Ishikawa (cell line): ENCODE results near the gene RTEL1.

Experiments used
- CEBPB ChIP-seq: IDR thresholded peaks from 2 replicates; pipeline ENCODE4 v1.6.1; 2012
- CREB1 ChIP-seq: IDR thresholded peaks from 2 replicates; pipeline ENCODE4 v1.6.1; 2012; ENCODE audit warnings: low read depth
- EGR1 ChIP-seq: IDR thresholded peaks from 2 replicates; pipeline ENCODE4 v1.6.1; 2012
- EP300 ChIP-seq: IDR thresholded peaks from 2 replicates; pipeline ENCODE4 v1.6.1; 2012; ENCODE audit warnings: borderline replicate concordance
- FOXM1 ChIP-seq: IDR thresholded peaks from 2 replicates; pipeline ENCODE4 v1.6.1; 2012; ENCODE audit warnings: low read depth, borderline replicate concordance
- MAX ChIP-seq: IDR thresholded peaks from 2 replicates; pipeline ENCODE4 v1.6.1; 2012
- NFIC ChIP-seq: IDR thresholded peaks from 2 replicates; pipeline ENCODE4 v1.6.1; 2012
- RAD21 ChIP-seq: IDR thresholded peaks from 2 replicates; pipeline ENCODE4 v1.6.1; 2012; ENCODE audit warnings: low read depth
- REST ChIP-seq: IDR thresholded peaks from 2 replicates; pipeline ENCODE4 v1.6.1; 2012; ENCODE audit warnings: low read depth, mild to moderate bottlenecking
- TAF1 ChIP-seq: IDR thresholded peaks from 2 replicates; pipeline ENCODE4 v1.6.1; 2012; ENCODE audit warnings: low read depth, mild to moderate bottlenecking
- TCF12 ChIP-seq: IDR thresholded peaks from 2 replicates; pipeline ENCODE4 v1.6.1; 2012; ENCODE audit warnings: low read depth
- TEAD4 ChIP-seq: IDR thresholded peaks from 2 replicates; pipeline ENCODE4 v1.6.1; 2012
- USF1 ChIP-seq: IDR thresholded peaks from 2 replicates; pipeline ENCODE4 v1.6.1; 2012
- YY1 ChIP-seq: IDR thresholded peaks from 2 replicates; pipeline ENCODE4 v1.6.1; 2012; ENCODE audit warnings: low read depth
- ZBTB7A ChIP-seq: IDR thresholded peaks from 2 replicates; pipeline ENCODE4 v1.6.1; 2012; ENCODE audit warnings: low read depth

The RTEL1 gene

GRCh38 chr20:63659370-63659769 is 1.3 kb downstream of the RTEL1 start:
- TF ChIP-seq CREB1 (no peak), RAD21 (no peak), EP300 (no peak), NFIC (no peak), MAX (no peak), TEAD4 (no peak), TCF12 (no peak), EGR1 (no peak), FOXM1 (no peak), ZBTB7A (no peak), CEBPB (no peak), YY1 (no peak), TAF1 (no peak), USF1 (no peak), REST (no peak)

GRCh38 chr20:63660622-63661021 is 2.5 kb downstream of the RTEL1 start:
- TF ChIP-seq CREB1 = no peak
- TF ChIP-seq EGR1 = no peak
- TF ChIP-seq TEAD4 = no peak
- TF ChIP-seq TAF1 = no peak
- no peak for TF ChIP-seq YY1
- no peak for TF ChIP-seq NFIC
- TF ChIP-seq EP300 = no peak
- no peak for TF ChIP-seq CEBPB
- no peak for TF ChIP-seq FOXM1
- no peak for TF ChIP-seq ZBTB7A
- no peak for TF ChIP-seq USF1
- no peak for TF ChIP-seq REST
- TF ChIP-seq RAD21 = no peak
- TF ChIP-seq TCF12 = no peak
- TF ChIP-seq MAX = no peak

GRCh38 chr20:63661108-63661507 is 3.0 kb downstream of the RTEL1 start:
- TF ChIP-seq MAX = no peak
- TF ChIP-seq REST = no peak
- no peak for TF ChIP-seq EGR1
- no peak for TF ChIP-seq EP300
- TF ChIP-seq CREB1 = no peak
- no peak for TF ChIP-seq TEAD4
- no peak for TF ChIP-seq TAF1
- TF ChIP-seq FOXM1 = no peak
- TF ChIP-seq RAD21 = no peak
- no peak for TF ChIP-seq ZBTB7A
- TF ChIP-seq USF1 = no peak
- no peak for TF ChIP-seq TCF12
- no peak for TF ChIP-seq CEBPB
- TF ChIP-seq NFIC = no peak
- no peak for TF ChIP-seq YY1
